ENCODE measurements around the gene CCDC6. TPM values are rescaled to one million over a fixed set of nuclear protein-coding genes. Genes with fewer than 3 reads are reported as not detected.
"Not testable (repeated sequence)": the region's sequence is repeated elsewhere in the genome, so short reads cannot be mapped to it uniquely, and the experiment has no call there.

The CCDC6 gene
- total RNA-seq, 1 donor from 2014 or later: 41.5 TPM

GRCh38 chr10:59787032-59787431 lies 119.3 kb downstream of the CCDC6 start:
- H3K36me3 Mint-ChIP-seq (ENCODE audit: low read depth); H3K4me1 Mint-ChIP-seq; H3K9me3 Mint-ChIP-seq; H3K27ac Mint-ChIP-seq (ENCODE audit: unreplicated experiment); DNase-seq (ENCODE audit: low read depth, low spot score); H3K27me3 Mint-ChIP-seq (ENCODE audit: low read depth); H3K4me3 Mint-ChIP-seq: not testable (repeated sequence)

GRCh38 chr10:59785476-59785875 lies 120.9 kb downstream of the CCDC6 start:
- H3K36me3 Mint-ChIP-seq (ENCODE audit: low read depth); H3K4me1 Mint-ChIP-seq; H3K27me3 Mint-ChIP-seq (ENCODE audit: low read depth); H3K27ac Mint-ChIP-seq (ENCODE audit: unreplicated experiment); H3K4me3 Mint-ChIP-seq; DNase-seq (ENCODE audit: low read depth, low spot score); H3K9me3 Mint-ChIP-seq: not testable (repeated sequence)

DNA sequence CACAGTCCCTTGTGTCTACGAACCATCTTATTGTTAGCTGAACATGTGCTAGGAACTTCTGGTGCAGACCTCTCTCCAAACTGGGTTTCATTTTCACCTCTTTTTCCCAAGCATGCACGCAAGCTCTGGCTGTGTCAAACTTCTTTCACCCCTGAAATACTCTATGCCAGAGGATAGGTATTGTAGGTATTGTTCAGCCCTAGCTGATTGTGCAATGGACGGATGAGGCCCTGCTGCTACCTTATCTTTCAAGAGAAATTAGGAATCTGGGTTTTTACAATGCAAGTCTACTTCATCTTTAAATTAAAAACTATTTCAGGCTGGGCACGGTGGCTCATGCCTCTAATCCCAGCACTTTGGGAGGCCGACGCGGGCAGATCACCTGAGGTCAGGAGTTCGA lies 124.8 kb downstream of the CCDC6 start:
- Mint-ChIP-seq H3K27me3 (ENCODE audit: low read depth) (no peaks in the 10 kb centered on the region), H3K4me3 (no peak overlapping the region), H3K27ac (ENCODE audit: unreplicated experiment) (no peak overlapping the region), H3K4me1 (no peaks in the 10 kb centered on the region), H3K9me3 (peaks cover 11% of the 10 kb centered on the region), H3K36me3 (ENCODE audit: low read depth) (peaks cover 14% of the 10 kb centered on the region)
- DNase-seq (ENCODE audit: low read depth, low spot score): no peak
- no peak for TF ChIP-seq CTCF (conservative IDR thresholded peaks at IDR 0.05)

DNA sequence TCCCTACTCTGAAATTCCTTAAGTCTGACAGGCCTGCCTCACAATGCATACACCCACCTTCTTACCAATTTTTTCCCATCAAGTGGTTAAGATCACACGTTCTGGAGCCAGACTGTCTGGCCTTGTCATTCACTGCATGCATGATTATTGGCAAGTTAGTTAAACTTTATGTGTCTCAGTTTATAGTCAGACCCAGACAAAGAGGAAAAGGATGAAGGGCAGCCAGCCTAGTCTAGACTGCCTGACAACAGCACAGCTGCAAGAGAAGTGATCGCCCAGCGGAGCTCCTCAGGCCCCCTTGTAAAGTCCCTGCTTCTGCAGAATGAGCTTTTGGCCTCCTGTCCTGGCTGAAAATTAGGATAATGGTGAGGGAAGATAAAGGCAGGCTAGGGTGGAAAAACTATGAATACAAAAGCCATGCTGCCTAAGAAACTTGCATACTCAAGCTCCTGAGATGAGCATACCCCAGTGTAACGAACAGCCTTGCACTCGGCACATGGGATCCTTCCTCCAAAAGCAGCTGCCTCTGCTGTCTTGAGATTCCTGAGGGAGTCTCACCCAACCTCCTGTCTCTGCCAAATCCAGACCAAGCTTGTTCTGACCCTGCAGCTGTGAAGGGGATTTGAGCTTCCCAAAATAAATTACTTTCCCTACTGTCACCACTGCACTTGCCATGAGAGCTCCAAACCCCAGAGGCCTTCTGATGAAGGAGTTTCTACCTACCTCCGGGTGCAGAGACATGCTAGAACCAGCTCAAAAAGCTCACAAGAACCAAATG lies 126.4 kb downstream of the CCDC6 start:
- Mint-ChIP-seq H3K9me3 (peaks cover 12% of the 10 kb centered on the region), H3K27ac (ENCODE audit: unreplicated experiment) (no peak overlapping the region), H3K36me3 (ENCODE audit: low read depth) (peaks cover 19% of the 10 kb centered on the region)

GRCh38 chr10:59774451-59774850 lies 131.9 kb downstream of the CCDC6 start:
- H3K4me3 Mint-ChIP-seq: no peak overlapping the region

More for the DNA sequence above, 126.4 kb downstream of the CCDC6 start:
- Mint-ChIP-seq H3K27me3 (ENCODE audit: low read depth) (no peaks in the 10 kb centered on the region), H3K4me1 (no peaks in the 10 kb centered on the region), H3K4me3 (no peak overlapping the region)
- no peak for TF ChIP-seq CTCF (conservative IDR thresholded peaks at IDR 0.05)
- no peak for DNase-seq (ENCODE audit: low read depth, low spot score)

GRCh38 chr10:59773088-59773487 lies 133.3 kb downstream of the CCDC6 start:
- H3K4me3 Mint-ChIP-seq: no peak overlapping the region
- H3K4me1 Mint-ChIP-seq: no peaks in the 10 kb centered on the region
- H3K9me3 Mint-ChIP-seq: peaks cover 15% of the 10 kb centered on the region
- H3K27me3 Mint-ChIP-seq (ENCODE audit: low read depth): peaks cover 2% of the 10 kb centered on the region
- no peak for TF ChIP-seq CTCF (conservative IDR thresholded peaks at IDR 0.05)
- no peak overlapping the region for H3K27ac Mint-ChIP-seq (ENCODE audit: unreplicated experiment)
- no peak for DNase-seq (ENCODE audit: low read depth, low spot score)
- peaks cover 15% of the 10 kb centered on the region for H3K36me3 Mint-ChIP-seq (ENCODE audit: low read depth)

More at GRCh38 chr10:59774451-59774850, 131.9 kb downstream of the CCDC6 start:
- Mint-ChIP-seq H3K4me1 (no peaks in the 10 kb centered on the region), H3K27ac (ENCODE audit: unreplicated experiment) (no peak overlapping the region), H3K9me3 (peaks cover 19% of the 10 kb centered on the region), H3K27me3 (ENCODE audit: low read depth) (peaks cover 2% of the 10 kb centered on the region), H3K36me3 (ENCODE audit: low read depth) (peaks cover 20% of the 10 kb centered on the region)
- DNase-seq (ENCODE audit: low read depth, low spot score): no peak
- TF ChIP-seq CTCF (conservative IDR thresholded peaks at IDR 0.05): no peak
